ENCODE measurements around the gene THBD.

Gene THBD

DNA sequence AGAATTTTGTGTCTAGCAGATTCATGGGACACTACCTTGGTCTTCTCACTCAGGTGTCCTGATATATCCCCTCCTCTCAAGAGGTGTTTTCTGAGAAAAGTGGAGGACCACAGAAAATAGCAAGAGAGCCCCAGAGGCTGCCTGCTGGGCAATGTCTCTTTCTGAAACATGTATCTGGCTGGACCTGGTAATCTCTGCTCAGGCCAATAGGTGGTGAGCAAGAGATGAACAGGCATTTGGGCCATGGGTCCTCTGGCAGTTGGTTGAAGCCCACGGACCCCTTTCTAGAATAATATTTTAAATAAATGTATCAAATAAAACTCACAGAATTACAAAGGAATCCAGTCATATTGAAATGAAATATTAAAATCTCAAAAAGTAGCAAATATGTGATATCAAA is 8.8 kb upstream of the THBD start:
- H3K79me2 ChIP-seq (ENCODE audit: insufficient read depth, low read depth), result no peaks in the 10 kb centered on the region
- H3K9ac ChIP-seq, result no peak overlapping the region
- no peaks in the 10 kb centered on the region for H3K36me3 ChIP-seq (ENCODE audit: insufficient read depth)
- H2AFZ ChIP-seq (ENCODE audit: low read depth), result no peak overlapping the region
- H3K27me3 ChIP-seq (ENCODE audit: insufficient read depth, low read depth), result no peaks in the 10 kb centered on the region
- TF ChIP-seq, protein P1, sequence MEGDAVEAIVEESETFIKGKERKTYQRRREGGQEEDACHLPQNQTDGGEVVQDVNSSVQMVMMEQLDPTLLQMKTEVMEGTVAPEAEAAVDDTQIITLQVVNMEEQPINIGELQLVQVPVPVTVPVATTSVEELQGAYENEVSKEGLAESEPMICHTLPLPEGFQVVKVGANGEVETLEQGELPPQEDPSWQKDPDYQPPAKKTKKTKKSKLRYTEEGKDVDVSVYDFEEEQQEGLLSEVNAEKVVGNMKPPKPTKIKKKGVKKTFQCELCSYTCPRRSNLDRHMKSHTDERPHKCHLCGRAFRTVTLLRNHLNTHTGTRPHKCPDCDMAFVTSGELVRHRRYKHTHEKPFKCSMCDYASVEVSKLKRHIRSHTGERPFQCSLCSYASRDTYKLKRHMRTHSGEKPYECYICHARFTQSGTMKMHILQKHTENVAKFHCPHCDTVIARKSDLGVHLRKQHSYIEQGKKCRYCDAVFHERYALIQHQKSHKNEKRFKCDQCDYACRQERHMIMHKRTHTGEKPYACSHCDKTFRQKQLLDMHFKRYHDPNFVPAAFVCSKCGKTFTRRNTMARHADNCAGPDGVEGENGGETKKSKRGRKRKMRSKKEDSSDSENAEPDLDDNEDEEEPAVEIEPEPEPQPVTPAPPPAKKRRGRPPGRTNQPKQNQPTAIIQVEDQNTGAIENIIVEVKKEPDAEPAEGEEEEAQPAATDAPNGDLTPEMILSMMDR (conservative IDR thresholded peaks at IDR 0.05; ENCODE audit: low read depth, low read length), result no peak
- no peak overlapping the region for H3K4me3 ChIP-seq (IDR thresholded peaks at IDR 0.05; ENCODE audit: insufficient read depth, low read depth, low read length)
- H3K27ac ChIP-seq, result no peak overlapping the region
- H4K20me1 ChIP-seq (ENCODE audit: insufficient read depth), result no peaks in the 10 kb centered on the region
- no peaks in the 10 kb centered on the region for H3K4me1 ChIP-seq (ENCODE audit: low read depth, poor library complexity, severe bottlenecking)
- H3K4me2 ChIP-seq, result no peak overlapping the region

DNA sequence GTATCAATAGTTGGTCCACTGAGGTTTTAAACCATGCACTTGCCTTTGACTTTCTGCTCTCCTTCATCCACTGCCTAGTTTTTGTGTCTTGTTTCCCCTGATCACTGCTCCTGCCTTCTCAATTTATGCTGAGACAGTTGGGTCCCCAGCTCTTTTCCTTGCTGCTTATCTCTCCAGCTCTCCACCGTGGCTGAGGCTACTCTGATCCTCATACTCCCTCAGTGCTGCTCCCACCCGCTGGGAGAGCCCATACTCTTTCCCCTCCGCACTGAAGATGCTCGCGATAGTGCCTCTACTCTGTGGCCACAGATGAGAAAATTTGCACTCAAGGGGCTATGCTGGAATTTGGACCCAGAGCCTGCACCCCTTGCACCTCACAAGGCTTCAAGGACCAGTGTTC is 3.4 kb upstream of the THBD start:
- Histone ChIP-seq H3K27me3 (ENCODE audit: insufficient read depth, low read depth) (no peaks in the 10 kb centered on the region), H3K4me3 (IDR thresholded peaks at IDR 0.05; ENCODE audit: insufficient read depth, low read depth, low read length) (no peak overlapping the region), H3K27ac (no peak overlapping the region), H3K36me3 (ENCODE audit: insufficient read depth) (no peaks in the 10 kb centered on the region), H3K79me2 (ENCODE audit: insufficient read depth, low read depth) (no peaks in the 10 kb centered on the region), H3K9ac (no peak overlapping the region), H3K4me2 (no peak overlapping the region), H4K20me1 (ENCODE audit: insufficient read depth) (no peaks in the 10 kb centered on the region), H2AFZ (ENCODE audit: low read depth) (no peak overlapping the region), H3K4me1 (ENCODE audit: low read depth, poor library complexity, severe bottlenecking) (no peaks in the 10 kb centered on the region)
- TF ChIP-seq, protein P1 (conservative IDR thresholded peaks at IDR 0.05; ENCODE audit: low read depth, low read length), result no peak

DNA sequence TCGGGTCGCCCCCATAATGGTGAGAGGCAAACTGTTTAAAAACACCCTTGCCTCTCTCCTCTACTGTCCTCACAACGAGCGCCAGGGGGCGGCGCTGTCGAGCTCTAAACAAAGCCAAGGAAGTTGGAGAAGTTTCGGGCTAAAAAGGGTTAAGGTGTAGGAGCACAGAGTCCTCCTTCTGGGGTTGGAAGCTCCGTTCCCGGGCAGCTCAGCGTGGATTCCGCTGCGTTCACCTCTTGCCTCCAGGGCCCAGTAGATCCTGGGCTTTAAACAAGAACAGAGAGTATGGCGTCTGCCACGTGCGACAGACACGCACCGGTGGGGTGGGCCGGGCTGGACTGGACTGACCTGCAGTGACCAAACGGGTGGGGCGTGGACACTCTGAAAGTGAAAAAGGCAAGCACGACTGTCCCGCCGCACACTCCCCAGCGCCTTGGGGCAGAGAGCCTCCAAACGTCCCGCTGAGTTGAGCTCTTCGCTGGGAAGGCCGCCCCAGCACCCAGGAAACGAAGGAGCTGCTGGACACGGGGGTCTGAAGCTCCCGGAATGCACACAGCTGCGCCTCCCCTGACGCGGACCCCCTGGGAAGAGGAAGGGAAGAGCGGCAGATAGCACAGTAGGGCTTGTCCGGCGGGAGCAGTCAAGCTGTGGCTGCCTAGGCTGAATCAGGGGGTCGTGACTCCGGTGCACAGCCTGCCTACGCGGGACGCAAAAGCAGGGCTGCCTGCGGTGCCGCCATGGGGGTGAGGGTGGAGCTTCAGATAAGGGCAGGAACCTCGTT is 1.6 kb upstream of the THBD start:
- H3K79me2 ChIP-seq (ENCODE audit: insufficient read depth, low read depth), result no peaks in the 10 kb centered on the region
- no peaks in the 10 kb centered on the region for H3K27me3 ChIP-seq (ENCODE audit: insufficient read depth, low read depth)
- H3K9ac ChIP-seq, result no peak overlapping the region
- no peak overlapping the region for H2AFZ ChIP-seq (ENCODE audit: low read depth)
- H3K4me2 ChIP-seq, result no peak overlapping the region
- no peaks in the 10 kb centered on the region for H3K36me3 ChIP-seq (ENCODE audit: insufficient read depth)
- no peaks in the 10 kb centered on the region for H3K4me1 ChIP-seq (ENCODE audit: low read depth, poor library complexity, severe bottlenecking)
- no peak overlapping the region for H3K4me3 ChIP-seq (IDR thresholded peaks at IDR 0.05; ENCODE audit: insufficient read depth, low read depth, low read length)
- H4K20me1 ChIP-seq (ENCODE audit: insufficient read depth), result no peaks in the 10 kb centered on the region
- no peak overlapping the region for H3K27ac ChIP-seq
- TF ChIP-seq, protein P1 (conservative IDR thresholded peaks at IDR 0.05; ENCODE audit: low read depth, low read length), result no peak

DNA sequence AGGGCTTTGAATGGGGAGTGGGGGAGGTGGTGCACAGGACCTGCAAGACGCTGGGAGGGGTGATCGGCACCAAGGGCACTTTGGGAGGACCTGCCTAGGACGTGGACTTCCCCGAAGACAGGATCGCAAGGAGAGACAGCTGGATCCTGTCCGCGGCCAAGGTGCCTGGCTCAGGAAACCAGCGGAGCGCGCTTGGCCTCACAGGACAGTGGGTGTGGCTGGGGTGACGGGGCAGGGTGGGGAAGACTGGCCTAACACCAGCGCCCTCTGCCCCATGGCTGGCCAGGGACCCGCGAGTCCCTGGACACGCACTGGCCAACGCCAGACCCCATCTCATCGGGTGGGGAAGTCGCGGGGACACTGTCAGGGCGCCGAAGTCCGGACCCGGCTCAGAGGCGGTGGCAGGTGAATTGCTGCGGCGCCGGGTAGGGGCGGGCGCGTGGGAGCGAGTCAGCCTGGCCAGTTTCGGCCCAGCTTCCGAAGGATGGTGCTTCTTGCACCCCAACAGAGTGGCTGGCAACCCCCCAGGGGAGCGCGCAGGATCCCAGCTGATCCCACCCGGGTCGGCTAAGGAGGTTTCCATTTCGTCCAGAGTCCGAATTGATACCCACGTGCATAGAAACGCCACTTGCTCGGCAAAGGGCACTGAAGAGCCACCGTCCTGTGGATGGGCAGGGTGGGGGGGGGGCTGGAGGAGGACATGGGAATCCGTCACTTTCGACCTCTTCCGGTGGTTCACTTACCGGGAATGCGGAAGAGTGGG is 785 bp upstream of the THBD start:
- Histone ChIP-seq H3K4me2 (no peak overlapping the region), H3K36me3 (ENCODE audit: insufficient read depth) (no peaks in the 10 kb centered on the region), H3K27me3 (ENCODE audit: insufficient read depth, low read depth) (no peaks in the 10 kb centered on the region), H3K27ac (no peak overlapping the region), H3K9ac (no peak overlapping the region), H3K79me2 (ENCODE audit: insufficient read depth, low read depth) (no peaks in the 10 kb centered on the region), H4K20me1 (ENCODE audit: insufficient read depth) (no peaks in the 10 kb centered on the region), H2AFZ (ENCODE audit: low read depth) (no peak overlapping the region), H3K4me1 (ENCODE audit: low read depth, poor library complexity, severe bottlenecking) (no peaks in the 10 kb centered on the region), H3K4me3 (IDR thresholded peaks at IDR 0.05; ENCODE audit: insufficient read depth, low read depth, low read length) (no peak overlapping the region)
- TF ChIP-seq, protein P1 (conservative IDR thresholded peaks at IDR 0.05; ENCODE audit: low read depth, low read length), result no peak
